Esophagus squamous epithelium (tissue), 4 donors: ENCODE measurements around the gene FBXL20.

Experiments
- CTCF ChIP-seq, 6 experiments: fragments of 450-650 bp in 4 of 6; fragments of 200-600 bp in 2 of 6; sonication (generic) in 2 of 6; IDR thresholded peaks; one replicate each; pipeline ENCODE4 v1.5.1; 2016 to 2019; ENCODE audit warnings: antibody characterized with exemption in 6 of 6, mild to moderate bottlenecking in 4 of 6, moderate library complexity in 4 of 6
- POLR2A ChIP-seq, 4 donors: fragments of 450-650 bp; IDR thresholded peaks; one replicate each; pipeline ENCODE4 v1.6.1; 2017; ENCODE audit warnings: antibody characterized with exemption in 4 of 4, mild to moderate bottlenecking in 4 of 4, moderate library complexity in 3 of 4

GRCh38 chr17:39327109-39327508 lies 74.3 kb downstream of the FBXL20 start:
- TF ChIP-seq CTCF (IDR thresholded peaks at IDR 0.05) (no peak), POLR2A (IDR thresholded peaks at IDR 0.05) (no peak)
